DMS53 treated with DMSO at 0.1 percent for 48 hours (cell line): ENCODE data around the gene SLC6A2.

Experiments
- DNase-seq: peaks from one replicate; lab custom pipeline; 2025; ENCODE audit not compliant: unreplicated experiment; lab: John Stamatoyannopoulos, UW

SLC6A2 gene

GRCh38 chr16:55647343-55647742 lies 8.4 kb upstream of the SLC6A2 start:
- no peak for DNase-seq

DNA sequence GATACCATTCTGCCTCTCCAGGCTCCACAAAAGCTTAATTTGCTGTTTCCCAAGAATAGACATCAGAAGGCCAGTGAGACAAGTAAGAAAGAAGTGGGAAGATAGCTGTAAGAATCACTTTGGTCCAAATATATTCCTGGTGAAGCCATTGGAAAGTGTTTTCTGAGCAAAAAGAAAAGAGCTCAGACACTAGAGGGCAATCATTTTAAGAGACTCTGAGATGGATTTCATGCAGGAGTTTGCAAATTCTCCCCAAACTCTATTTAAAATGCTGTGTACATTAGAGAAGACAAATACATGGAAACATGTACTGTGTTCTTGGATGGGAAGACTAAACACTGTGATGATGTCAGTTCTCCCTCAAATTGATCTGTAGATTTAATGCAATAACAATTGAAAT lies 8.0 kb upstream of the SLC6A2 start:
- no peak for DNase-seq

- DNase-seq = no peak
Observed at GRCh38 chr16:55651841-55652824, 3.7 kb upstream of the SLC6A2 start.

DNA sequence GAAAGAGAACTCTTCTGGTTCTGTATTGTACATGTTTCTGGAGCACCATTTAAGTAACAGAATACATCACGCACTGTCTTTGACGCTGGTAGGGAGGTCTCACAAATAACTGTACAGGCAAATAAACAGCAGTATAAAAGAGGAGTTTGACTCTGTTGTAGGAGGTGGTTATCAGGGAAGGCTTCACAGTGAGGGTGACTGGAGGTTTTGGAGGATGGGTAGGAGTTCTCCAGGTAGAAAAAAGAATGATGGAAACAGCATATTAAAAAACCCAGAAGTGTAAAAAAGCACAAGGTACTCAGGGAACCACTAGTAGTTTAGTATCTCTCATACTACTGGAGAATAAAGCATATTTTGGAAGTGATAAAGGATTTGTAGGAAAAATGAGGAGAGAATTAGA lies 2.7 kb upstream of the SLC6A2 start:
- DNase-seq = no peak

GRCh38 chr16:55655381-55655896 lies 349 bp upstream of the SLC6A2 start:
- DNase-seq = no peak

- DNase-seq = no peak
Observed at GRCh38 chr16:55656691-55657092, 904 bp downstream of the SLC6A2 start.

DNA sequence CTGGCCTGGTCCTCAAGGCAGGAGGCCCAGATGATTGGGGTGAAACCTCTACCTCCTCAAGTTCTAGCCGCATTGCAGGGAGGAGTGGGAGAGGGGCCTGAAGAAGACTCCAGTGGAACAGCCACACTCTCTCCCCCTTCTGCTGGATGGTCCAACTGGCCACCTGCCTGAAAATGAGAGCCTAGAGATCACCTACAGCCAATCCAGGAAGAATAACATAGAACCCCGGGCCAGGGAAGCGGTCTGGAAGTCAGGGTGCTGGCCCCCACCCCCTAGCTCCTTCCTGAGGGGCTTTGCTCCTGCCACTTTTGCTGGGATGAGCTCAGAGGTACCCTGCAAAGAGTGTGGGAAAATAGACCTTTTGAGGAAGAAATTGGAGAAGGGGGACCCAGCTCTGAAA lies 1.8 kb downstream of the SLC6A2 start:
- no peak for DNase-seq

- DNase-seq = no peak
Observed at GRCh38 chr16:55658898-55659420, 3.2 kb downstream of the SLC6A2 start.

GRCh38 chr16:55660026-55660425 lies 4.2 kb downstream of the SLC6A2 start:
- DNase-seq = no peak

- DNase-seq = no peak
Observed at GRCh38 chr16:55660828-55661227, 5.0 kb downstream of the SLC6A2 start.

GRCh38 chr16:55661941-55662643 lies 6.3 kb downstream of the SLC6A2 start:
- DNase-seq = no peak

DNA sequence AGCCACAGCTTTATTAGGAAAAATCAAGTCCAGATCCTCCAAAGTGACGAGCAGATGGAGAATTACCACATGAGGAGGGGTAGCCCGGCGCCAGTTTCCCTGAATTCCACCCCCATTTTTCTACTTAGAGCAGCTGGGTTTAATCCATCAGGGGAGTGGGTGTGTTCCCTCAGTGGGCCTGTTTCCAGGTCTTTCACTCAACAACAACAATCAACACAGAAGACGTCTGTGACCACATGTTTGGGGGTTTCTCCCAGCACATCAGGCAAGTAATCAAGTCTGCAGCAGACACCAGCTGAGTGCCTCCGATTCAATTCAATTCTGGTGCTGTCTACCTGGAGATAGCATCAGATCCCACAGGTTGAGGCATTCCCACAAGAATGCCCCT lies 6.8 kb downstream of the SLC6A2 start:
- no peak for DNase-seq

DNA sequence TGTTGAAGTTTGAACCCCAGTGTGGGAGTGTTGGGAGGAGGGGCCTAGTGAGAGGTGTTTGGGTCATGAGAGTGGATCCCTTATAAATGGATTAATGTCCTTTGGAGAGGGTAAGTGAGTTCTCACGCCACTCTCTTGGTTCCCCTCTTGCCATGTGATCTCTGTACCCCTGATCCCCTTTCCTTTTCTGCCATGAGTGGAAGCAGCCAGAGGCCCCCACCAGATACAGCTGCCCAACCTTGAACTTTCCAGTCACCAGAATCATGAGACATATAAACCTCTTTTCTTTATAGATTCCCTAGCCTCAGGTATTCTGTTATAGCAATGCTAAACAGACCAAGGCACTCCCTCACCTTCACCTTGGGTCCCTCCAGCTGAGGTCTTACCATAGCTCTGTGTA lies 7.4 kb downstream of the SLC6A2 start:
- no peak for DNase-seq

GRCh38 chr16:55663765-55664677 lies 8.2 kb downstream of the SLC6A2 start:
- no peak for DNase-seq

DNA sequence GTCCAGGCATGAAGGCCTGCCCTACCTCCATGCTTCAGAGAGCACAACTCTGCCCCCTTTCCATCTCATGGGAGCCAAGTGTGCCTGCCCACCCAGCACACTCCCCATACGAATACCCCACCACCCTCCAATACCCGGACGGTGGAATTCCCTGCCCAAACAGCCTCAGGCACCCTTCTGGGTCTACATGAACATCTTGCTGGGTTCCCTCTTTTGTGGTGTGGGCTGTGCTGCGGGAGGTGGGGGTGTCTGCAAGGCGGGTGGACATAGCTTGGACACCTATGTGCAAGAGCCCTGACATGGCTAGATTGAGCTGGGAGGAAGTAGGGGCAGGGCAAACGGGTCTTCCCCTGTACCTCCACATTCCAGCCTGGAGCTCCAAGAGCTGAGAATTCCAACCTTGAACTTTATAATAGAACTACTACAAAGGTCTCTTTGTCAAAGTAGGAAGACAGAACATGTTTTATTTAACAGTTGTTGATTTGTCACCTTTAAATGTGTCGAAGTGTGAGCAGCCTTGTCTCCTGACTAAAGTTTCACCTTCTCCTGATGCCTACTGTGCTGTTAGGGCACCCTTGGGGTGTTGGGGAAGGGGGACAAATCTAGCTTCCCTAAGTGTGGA lies 9.1 kb downstream of the SLC6A2 start:
- no peak for DNase-seq

- DNase-seq = no peak
Observed at GRCh38 chr16:55665511-55665910, 9.7 kb downstream of the SLC6A2 start.

GRCh38 chr16:55666012-55666411 lies 10.2 kb downstream of the SLC6A2 start:
- DNase-seq = no peak

DNA sequence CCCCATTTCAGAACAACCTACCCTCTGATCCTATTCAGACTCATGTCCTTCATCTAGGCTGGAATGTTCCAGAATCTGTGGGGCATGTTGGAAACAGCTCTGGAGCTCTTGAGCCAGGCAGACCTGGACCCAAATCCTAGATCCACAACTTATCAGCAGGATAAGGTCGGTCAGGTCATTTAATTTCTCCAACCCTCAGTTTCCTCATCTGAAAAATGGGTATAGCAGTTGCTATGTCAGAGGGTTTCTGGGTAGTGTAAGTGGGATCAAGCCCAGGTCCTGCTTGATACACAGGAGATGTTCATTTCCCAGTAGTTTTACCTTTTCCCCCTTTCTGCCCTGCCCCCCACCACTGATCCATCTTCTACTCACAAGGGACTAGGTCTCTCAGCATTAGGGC lies 12.0 kb downstream of the SLC6A2 start:
- DNase-seq = no peak

DNA sequence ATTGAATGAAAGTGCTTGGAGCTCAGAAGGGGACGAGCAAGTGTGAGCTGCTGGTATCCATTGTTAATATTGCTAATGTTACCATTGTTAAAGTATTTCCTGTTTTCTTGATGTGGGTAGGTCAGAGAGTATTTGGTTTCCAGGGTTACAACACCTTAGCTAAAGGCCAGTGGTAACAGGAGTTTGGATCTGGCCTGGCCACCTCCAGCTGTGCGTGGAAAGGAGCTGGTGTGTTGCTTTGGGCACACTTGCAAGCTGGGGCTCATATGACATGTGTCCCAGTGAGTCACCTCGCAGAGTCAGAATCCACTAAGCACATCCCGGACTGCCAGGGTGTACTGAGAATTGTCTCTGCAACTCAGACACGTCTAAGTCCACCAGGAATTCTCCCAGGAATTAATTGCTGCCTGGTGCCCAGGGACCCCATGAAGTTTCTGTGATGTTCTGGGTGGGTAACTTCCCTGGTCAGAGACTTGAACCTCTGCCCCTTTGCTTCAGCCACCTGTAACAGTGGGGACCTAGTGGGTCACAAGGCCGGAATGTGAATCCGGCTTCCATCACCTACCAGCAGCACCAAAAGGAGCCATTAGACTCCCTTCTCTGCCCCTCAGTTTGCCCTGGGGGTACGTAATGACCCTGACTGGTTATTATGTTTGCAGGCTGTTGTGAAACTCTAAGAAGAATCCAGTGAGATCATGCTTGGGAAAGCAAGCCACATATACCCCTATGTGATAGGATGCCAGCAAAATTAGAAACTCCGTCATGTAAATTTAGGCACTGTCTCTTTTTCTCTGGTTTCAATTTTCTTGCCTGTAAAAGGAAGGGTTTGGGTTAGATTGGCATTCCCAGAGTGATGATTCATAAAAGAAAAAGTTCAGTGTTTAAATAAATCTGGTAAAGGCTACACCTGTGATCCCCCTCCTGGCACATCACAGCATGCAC lies 12.8 kb downstream of the SLC6A2 start:
- DNase-seq = no peak
